Measurements from ENCODE around the gene CHRNE. TPM values are rescaled to one million over a fixed set of nuclear protein-coding genes. Genes with fewer than 3 reads are reported as not detected.
A peak's percentile ranks its signal among the peaks of the same experiment; 100 is the strongest.

CHRNE gene
- total and polyA plus RNA-seq, 2 of the 13 experiments (the other 11 are each of a cell fraction or from before 2014, with no cell fraction given) = 0.53 to 0.59 TPM

- TF ChIP-seq ZNF326 (CRISPR knock-in tag; IDR thresholded peaks at IDR 0.05; ENCODE audit: borderline replicate concordance) = no peak
- TF ChIP-seq ZNF878 (CRISPR knock-in tag; IDR thresholded peaks at IDR 0.05) = peak; percentile 59; the same call in 1 of the 2 replicates
- peak; percentile 72; the same call in 1 of the 2 replicates for TF ChIP-seq PRDM10 (CRISPR knock-in tag; IDR thresholded peaks at IDR 0.05; ENCODE audit: low read depth)
- no peak; the same call in 1 of the 2 replicates for TF ChIP-seq CTCF (CRISPR knock-in tag; IDR thresholded peaks at IDR 0.05)
- TF ChIP-seq FOXA3 (CRISPR knock-in tag; IDR thresholded peaks at IDR 0.05) = no peak
- TF ChIP-seq RFX3 (CRISPR knock-in tag; IDR thresholded peaks at IDR 0.05) = no peak
- TF ChIP-seq IKZF4 (CRISPR knock-in tag; IDR thresholded peaks at IDR 0.05; ENCODE audit: borderline replicate concordance, low read depth, not compliant biosample characterization) = no peak
- no peak for TF ChIP-seq TOE1 (CRISPR knock-in tag; IDR thresholded peaks at IDR 0.05)
- no peak; the same call in 1 of the 2 replicates for TF ChIP-seq RCOR2 (CRISPR knock-in tag; IDR thresholded peaks at IDR 0.05)
- 0 out of 2 replicates have a peak, but pooled peaks have one; percentile 31 for TF ChIP-seq ZNF740 (CRISPR knock-in tag; IDR thresholded peaks at IDR 0.05)
- TF ChIP-seq HNRNPL (IDR thresholded peaks at IDR 0.05; ENCODE audit: low read depth, low read length) = 0 out of 2 replicates have a peak, but pooled peaks have one; percentile 48
- TF ChIP-seq ZFP62 (CRISPR knock-in tag; IDR thresholded peaks at IDR 0.05) = no peak
- TF ChIP-seq MIER2 (CRISPR knock-in tag; IDR thresholded peaks at IDR 0.05) = no peak
- TF ChIP-seq SKIL (CRISPR knock-in tag; IDR thresholded peaks at IDR 0.05; ENCODE audit: borderline replicate concordance) = peak; percentile 90
- TF ChIP-seq TBL1XR1 (IDR thresholded peaks at IDR 0.05; ENCODE audit: borderline replicate concordance, low read length, partially characterized antibody) = peak; percentile 41
- TF ChIP-seq KAT7 (CRISPR knock-in tag; IDR thresholded peaks at IDR 0.05; ENCODE audit: borderline replicate concordance) = no peak
- no peak for TF ChIP-seq PREB (CRISPR knock-in tag; IDR thresholded peaks at IDR 0.05)
- TF ChIP-seq SAFB2 (CRISPR knock-in tag; IDR thresholded peaks at IDR 0.05; ENCODE audit: borderline replicate concordance, low read depth) = no peak
- no peak for TF ChIP-seq ZNF547 (CRISPR knock-in tag; IDR thresholded peaks at IDR 0.05)
- TF ChIP-seq ZFP1 (CRISPR knock-in tag; IDR thresholded peaks at IDR 0.05) = no peak
Measured at GRCh38 chr17:4949321-4950074, 46.6 kb upstream of the CHRNE start (continued).
